Superior temporal gyrus (tissue), 1 donor: Measurements from ENCODE around the gene CALN1.
"Not testable (repeated sequence)": the region's sequence is repeated elsewhere in the genome, so short reads cannot be mapped to it uniquely, and the experiment has no call there.

Source experiments
- DNase-seq: peaks from one replicate; pipeline ENCODE4 v3.0.0-alpha.2; 2016; ENCODE audit errors: extremely low spot score

The CALN1 gene

GRCh38 chr7:71750290-71750689 is 661.8 kb downstream of the CALN1 start:
- no peak for DNase-seq

- peak; percentile 46 for DNase-seq
Measured at GRCh38 chr7:71746006-71746405, 666.1 kb downstream of the CALN1 start.

GRCh38 chr7:71740174-71740560 is 672.0 kb downstream of the CALN1 start:
- no peak for DNase-seq

DNA sequence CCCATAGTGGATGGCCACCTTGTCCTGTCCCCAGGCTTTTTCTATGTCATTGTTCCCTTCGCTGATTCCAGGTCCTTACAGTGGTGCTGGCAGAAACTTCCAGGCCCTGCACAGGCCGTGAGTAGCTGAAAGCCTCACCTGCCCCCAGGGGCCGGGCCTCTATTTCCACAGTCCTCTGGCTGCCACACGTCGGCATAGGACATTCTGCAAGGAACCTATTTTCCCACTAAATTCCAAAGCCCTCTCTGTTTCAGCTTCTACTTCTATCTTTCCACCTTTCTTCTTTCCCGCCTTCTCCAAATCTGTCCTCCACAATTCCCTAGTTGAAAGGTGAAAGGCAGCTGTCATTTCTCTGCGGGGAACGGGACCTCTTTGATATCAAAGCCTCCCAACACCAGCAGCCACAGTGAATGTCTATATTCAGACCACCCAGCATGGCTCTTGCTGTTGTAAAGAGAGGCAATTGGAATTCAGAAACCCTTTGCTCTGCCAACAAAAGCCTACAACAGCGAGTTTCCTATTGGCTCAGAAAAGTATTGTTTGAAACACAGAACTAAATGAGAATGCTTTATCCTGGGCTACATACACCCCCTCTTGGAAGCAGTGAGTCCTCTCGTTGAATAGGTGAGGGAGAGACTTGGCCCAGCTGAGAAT is 672.5 kb downstream of the CALN1 start:
- no peak for DNase-seq

DNA sequence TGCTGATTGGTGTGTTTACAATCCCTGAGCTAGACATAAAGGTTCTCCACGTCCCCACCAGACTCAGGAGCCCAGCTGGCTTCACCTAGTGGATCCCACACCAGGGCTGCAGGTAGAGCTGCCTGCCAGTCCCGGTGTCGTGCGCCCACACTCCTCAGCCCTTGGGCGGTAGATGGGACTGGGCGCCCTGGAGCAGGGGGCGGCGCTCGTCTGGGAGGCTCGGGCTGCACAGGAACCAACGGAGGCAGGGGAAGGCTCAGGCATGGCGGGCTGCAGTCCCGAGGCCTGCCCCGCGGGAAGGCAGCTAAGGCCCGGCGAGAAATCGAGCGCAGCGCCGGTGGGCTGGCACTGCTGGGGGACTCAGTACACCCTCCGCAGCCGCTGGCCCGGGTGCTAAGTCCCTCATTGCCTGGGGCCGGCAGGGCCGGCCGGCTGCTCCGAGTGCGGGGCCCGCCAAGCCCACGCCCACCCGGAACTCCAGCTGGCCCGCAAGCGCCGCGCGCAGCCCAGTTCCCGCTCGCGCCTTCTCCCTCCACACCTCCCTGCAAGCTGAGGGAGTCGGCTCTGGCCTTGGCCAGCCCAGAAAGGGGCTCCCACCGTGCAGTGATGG is 674.1 kb downstream of the CALN1 start:
- not testable (repeated sequence) for DNase-seq

DNA sequence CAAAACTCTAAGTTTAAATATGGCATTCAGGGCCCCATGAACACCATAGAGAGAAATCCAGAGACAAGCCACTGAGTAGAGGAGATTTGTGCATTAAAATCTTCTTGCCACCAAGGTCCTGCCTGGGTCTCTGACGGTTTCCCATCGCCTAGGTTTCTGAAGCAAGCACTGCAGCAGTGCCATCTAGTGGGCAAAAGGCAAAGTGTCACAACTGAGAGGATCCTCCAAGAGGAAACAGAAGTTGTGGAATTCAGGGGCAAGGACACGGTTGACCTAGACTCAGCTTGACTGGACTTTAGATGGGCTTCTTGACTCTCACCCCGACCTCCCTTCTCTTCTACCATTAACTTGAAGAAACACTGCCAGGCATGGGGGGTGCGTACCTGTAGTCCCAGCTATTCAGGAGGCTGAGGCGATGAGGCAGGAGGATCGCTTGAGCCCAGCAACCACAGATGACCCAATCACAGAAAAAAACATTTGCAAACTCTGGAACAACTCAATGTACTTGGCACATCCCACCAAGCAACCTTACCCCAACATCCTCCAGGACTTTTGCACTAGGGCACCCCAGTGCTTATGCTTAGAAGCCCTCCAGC is 676.1 kb downstream of the CALN1 start:
- peak; percentile 90 for DNase-seq

GRCh38 chr7:71733107-71733870 is 678.8 kb downstream of the CALN1 start:
- DNase-seq: peak; percentile 92

- no peak for DNase-seq
Measured at GRCh38 chr7:71731740-71732139, 680.4 kb downstream of the CALN1 start.
